ENCODE measurements around the gene STK35. TPM values are rescaled to one million over a fixed set of nuclear protein-coding genes. Genes with fewer than 3 reads are reported as not detected.
A peak's percentile ranks its signal among the peaks of the same experiment; 100 is the strongest.

Gene STK35
- total and polyA plus RNA-seq, 2 of the 13 experiments (the other 11 are each of a cell fraction or from before 2014, with no cell fraction given): 27.4 to 29.8 TPM

GRCh38 chr20:2101865-2102584 is 398 bp downstream of the STK35 start:
- peaks cover 50% of the 10 kb centered on the region for H3K4me1 ChIP-seq (ENCODE audit: insufficient read depth, low read length)
- FAIRE-seq (peak; percentile 49), ATAC-seq (peak; percentile 88), DNase-seq (ENCODE audit: low spot score) (peak; percentile 94)
- intact Hi-C loops (cut with micrococcal nuclease; ENCODE audit: unreplicated experiment): loop anchor here (2.0 kb wide), 1 partner anchor 35 kb away; no protein-coding TSS in a partner anchor
- TSS peak; percentile 75 for BruUV-seq (replicated peaks)
- peaks cover 41% of the 10 kb centered on the region for H3K79me2 ChIP-seq (ENCODE audit: insufficient read depth, low read length)
- H3K36me3 ChIP-seq (replicated peaks in 1 of 2; ENCODE audit: control insufficient read depth in 1 of 2, insufficient read depth in 2 of 2, low read length in 2 of 2): peaks cover 12 to 20% of the 10 kb centered on the region in 2 experiments
- WGBS (ENCODE audit: low lambda C conversion rate): under 1% methylated on average over 61 of the region's 64 CpGs
- in situ Hi-C loops (cut with HindIII; ENCODE audit: extremely low pct_ligation_motif_present, low pct_unique_long_range_greater_than_20kb): no loop called here
- peak overlapping the region; percentile 71 to 96 (median 74) for H3K4me3 ChIP-seq (replicated peaks in 1 of 3; ENCODE audit: insufficient read depth in 1 of 3, low read depth in 2 of 3, low read length in 3 of 3)
- peak overlapping the region; percentile 100 for H3K27ac ChIP-seq (ENCODE audit: extremely low read length, insufficient read depth, low read length)
- peak overlapping the region; percentile 99 for H3K4me2 ChIP-seq (ENCODE audit: low read depth, low read length)
- H2AFZ ChIP-seq (ENCODE audit: low read length): peak overlapping the region; percentile 93
- CTCF ChIA-PET (ENCODE audit: low intra/inter-chr PET ratio, low total read pairs): no interaction called here
- H4K20me1 ChIP-seq (ENCODE audit: insufficient read depth, low read length): peaks cover 33% of the 10 kb centered on the region
- peak overlapping the region; percentile 97 for H3K9ac ChIP-seq (ENCODE audit: insufficient read depth, low read depth, low read length)
- POLR2A ChIA-PET: interaction anchor here (1.0 to 3.1 kb wide), 8 partner anchors 9 to 368 kb away, joined by 3 to 9 read pairs (median 5); partner anchors contain the start of gene SNRPB
- no peaks in the 10 kb centered on the region for H3K9me3 ChIP-seq (ENCODE audit: low read length)
- no peaks in the 10 kb centered on the region; a peak in 1 of 5 replicates for H3K27me3 ChIP-seq (ENCODE audit: control insufficient read depth in 1 of 2, insufficient read depth in 2 of 2, low read length in 2 of 2)
- no peak for TF ChIP-seq ONECUT2 (CRISPR knock-in tag; IDR thresholded peaks at IDR 0.05)
- TF ChIP-seq ZSCAN21 (CRISPR knock-in tag; IDR thresholded peaks at IDR 0.05; ENCODE audit: borderline replicate concordance): peak; percentile 83; the same call in 1 of the 2 replicates
- TF ChIP-seq ZNF3 (CRISPR knock-in tag; IDR thresholded peaks at IDR 0.05): no peak
- peak; percentile 32 for TF ChIP-seq CTCF (CRISPR knock-in tag; IDR thresholded peaks at IDR 0.05)
- no peak for TF ChIP-seq ZNF10 (CRISPR knock-in tag; IDR thresholded peaks at IDR 0.05; ENCODE audit: borderline replicate concordance, low read depth)
- no peak for TF ChIP-seq ATAD3A (CRISPR knock-in tag; IDR thresholded peaks at IDR 0.05)
- TF ChIP-seq PBX2 (CRISPR knock-in tag; IDR thresholded peaks at IDR 0.05): no peak
- TF ChIP-seq ZNF318 (CRISPR knock-in tag; IDR thresholded peaks at IDR 0.05): 0 out of 2 replicates have a peak, but pooled peaks have one; percentile 63
- TF ChIP-seq ZNF253 (CRISPR knock-in tag; IDR thresholded peaks at IDR 0.05; ENCODE audit: borderline replicate concordance): peak; percentile 48; the same call in 1 of the 2 replicates
- peak; percentile 88 for TF ChIP-seq ZFX (CRISPR knock-in tag; IDR thresholded peaks at IDR 0.05; ENCODE audit: low read depth)
- TF ChIP-seq KDM1A (CRISPR knock-in tag; IDR thresholded peaks at IDR 0.05): no peak
- TF ChIP-seq POLR2AphosphoS2 (IDR thresholded peaks at IDR 0.05; ENCODE audit: low read depth, low read length): no peak

Data from HepG2 (cell line).